LNCaP clone FGC (cell line): ENCODE results near the gene ZSWIM4.

Source experiments
- DNase-seq: peaks from one replicate; pipeline ENCODE4 v3.0.0-alpha.2; 2011; ENCODE audit warnings: low read depth
- H3K4me3 ChIP-seq: 2 replicates; pipeline ENCODE4 v1.5.1; 2011; ENCODE audit warnings: mild to moderate bottlenecking, low read depth, low read length, control low read depth
- TF ChIP-seq, protein P1 (sequence below): IDR thresholded peaks from 2 replicates; pipeline ENCODE4 v1.5.1; 2012; ENCODE audit warnings: mild to moderate bottlenecking; ENCODE audit not compliant: control insufficient read depth, insufficient read depth; ENCODE audit errors: extremely low read depth

Gene ZSWIM4

DNA sequence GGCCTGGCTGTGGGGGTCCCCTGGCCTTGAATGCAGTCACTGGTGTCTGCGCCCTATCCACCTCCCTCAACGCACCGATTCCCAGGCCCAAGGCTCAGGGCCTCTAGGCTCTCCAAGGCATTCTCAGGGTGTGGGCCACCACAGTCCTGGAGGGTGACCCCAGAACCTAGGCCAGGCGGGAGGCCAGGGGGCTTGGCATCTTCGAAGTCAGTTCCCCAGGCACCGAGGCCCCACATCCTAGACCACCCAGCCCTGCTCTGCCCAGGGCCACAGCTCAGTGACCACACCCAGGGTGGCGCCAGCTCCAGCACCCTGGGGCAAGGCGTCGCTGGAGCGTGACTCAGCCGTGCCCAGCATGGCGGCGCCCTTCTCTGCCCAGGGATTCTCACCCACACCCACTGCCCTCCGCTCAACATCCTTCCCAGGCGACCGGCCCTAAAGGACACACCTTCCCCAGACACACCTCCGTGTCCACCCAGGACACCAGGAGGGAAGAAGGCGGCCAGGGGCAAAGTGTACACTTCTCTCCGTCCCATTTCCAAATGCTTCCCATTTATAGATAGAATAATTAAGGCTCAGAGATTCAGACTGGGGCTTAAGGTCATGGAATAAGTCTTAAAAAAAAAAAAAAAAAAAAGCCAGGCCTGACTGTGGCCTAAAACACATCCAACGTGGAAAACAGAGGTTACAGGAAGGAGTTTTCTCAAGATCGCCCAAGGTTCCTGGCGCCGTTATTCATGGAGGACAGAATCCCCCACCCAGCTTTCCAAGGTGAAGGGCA is 45.3 kb downstream of the ZSWIM4 start:
- H3K4me3 ChIP-seq, result no peak overlapping the region
- TF ChIP-seq, protein P1, sequence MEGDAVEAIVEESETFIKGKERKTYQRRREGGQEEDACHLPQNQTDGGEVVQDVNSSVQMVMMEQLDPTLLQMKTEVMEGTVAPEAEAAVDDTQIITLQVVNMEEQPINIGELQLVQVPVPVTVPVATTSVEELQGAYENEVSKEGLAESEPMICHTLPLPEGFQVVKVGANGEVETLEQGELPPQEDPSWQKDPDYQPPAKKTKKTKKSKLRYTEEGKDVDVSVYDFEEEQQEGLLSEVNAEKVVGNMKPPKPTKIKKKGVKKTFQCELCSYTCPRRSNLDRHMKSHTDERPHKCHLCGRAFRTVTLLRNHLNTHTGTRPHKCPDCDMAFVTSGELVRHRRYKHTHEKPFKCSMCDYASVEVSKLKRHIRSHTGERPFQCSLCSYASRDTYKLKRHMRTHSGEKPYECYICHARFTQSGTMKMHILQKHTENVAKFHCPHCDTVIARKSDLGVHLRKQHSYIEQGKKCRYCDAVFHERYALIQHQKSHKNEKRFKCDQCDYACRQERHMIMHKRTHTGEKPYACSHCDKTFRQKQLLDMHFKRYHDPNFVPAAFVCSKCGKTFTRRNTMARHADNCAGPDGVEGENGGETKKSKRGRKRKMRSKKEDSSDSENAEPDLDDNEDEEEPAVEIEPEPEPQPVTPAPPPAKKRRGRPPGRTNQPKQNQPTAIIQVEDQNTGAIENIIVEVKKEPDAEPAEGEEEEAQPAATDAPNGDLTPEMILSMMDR, result no peak
- no peak for DNase-seq

DNA sequence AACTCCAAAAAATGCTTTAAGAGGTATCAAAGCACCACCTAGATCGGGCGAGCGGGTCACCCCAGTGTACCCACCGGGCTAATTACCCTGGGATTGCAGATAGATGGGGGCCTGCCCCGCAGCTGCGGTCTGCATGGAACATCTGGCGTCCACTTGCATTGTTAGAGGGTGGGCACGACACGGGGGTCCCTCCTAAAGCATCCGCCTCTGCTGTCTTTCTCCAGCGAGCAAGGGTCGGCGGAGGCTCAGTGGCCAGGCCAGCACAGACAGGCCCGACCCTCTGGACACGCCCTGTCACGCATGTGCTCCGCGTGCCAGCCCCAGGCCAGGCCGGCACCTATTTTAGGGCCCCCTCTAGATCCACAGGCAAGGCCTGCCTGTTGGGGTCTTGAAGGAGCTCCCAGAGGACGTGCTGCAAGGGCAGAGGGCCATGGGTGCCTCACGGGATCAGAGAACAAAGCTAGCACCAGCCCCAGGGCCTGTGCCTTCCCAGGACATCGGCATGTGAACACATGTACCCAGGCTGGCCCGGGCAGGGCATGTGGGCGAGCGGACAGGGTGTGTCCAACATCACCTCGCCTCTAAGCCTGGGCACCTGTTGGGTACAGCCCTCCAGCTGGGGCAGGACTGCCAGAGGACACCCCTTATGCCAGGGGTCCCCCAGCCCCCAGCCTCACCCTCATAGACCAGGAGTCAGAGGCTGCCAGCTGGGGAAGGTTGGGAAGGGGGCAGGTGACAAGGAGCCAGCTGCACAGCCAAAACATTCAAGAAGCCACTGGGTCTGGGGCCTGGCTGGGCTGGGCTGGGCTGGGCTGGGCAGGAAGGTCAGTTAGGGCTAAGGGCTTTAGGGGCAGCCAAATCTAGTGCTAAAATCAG is 46.1 kb downstream of the ZSWIM4 start:
- no peak for DNase-seq
- H3K4me3 ChIP-seq, result peak overlapping the region; percentile 53
- TF ChIP-seq, protein P1, result no peak

DNA sequence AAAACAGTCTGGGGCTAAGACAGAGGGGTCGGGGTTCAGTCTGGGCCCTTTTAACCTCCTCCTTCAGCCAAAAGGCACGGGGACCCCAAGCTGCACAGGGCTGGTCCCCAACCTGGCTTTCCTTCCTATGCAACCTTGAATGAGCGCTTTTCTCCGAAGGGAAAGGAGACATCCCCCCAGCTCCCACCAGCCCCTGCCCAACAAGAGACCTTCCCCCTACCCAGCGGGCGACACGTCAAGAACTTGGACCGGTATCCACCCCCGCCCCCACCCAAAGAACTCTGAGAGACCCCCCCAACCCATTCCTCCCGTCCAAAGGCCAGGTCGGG is 46.7 kb downstream of the ZSWIM4 start:
- peak overlapping the region; percentile 53 for H3K4me3 ChIP-seq
- TF ChIP-seq, protein P1, result no peak
- DNase-seq, result no peak

DNA sequence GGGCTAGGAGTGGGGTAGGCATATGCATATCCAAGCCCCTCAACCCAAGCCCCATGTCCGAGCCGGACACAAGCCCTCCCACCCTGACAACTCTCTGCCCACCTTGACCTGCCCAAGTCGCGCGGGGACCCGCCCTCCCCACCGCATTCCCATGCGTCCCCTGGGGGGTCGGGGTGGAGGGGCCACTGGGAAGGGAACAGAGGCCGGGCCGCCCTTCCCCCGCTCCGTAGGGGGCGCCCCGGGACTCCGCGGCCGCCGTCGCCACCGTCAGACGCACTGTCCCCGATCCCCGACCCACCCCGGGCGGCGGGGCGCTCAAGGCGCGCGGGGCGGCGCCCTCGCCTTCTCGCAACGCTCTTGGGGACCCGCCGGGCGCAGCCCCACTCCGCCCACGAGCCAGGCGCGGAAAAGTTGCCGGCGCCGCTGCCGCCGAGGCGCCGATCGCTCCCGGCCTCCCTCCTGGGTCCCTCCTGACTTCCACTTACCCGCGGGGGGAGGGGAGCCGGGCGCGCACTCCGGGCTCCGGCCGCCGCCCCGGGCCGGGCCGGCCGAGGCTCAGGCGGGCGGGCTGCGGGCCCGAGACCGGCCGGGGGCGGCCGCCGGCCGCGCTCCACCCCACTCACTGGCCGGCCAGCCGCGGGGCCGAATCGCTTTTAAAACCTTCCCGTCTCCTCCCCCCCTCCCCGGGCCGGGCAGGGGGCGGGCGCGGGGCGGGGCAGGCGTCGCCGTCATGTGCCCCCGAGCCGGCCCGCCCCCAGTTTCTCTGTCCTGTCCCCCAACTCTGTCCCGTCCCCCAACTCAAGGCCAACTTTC is 47.3 kb downstream of the ZSWIM4 start:
- peak overlapping the region; percentile 53 for H3K4me3 ChIP-seq
- DNase-seq, result no peak
- TF ChIP-seq, protein P1, result peak; percentile 31; the same call in 1 of the 2 replicates

DNA sequence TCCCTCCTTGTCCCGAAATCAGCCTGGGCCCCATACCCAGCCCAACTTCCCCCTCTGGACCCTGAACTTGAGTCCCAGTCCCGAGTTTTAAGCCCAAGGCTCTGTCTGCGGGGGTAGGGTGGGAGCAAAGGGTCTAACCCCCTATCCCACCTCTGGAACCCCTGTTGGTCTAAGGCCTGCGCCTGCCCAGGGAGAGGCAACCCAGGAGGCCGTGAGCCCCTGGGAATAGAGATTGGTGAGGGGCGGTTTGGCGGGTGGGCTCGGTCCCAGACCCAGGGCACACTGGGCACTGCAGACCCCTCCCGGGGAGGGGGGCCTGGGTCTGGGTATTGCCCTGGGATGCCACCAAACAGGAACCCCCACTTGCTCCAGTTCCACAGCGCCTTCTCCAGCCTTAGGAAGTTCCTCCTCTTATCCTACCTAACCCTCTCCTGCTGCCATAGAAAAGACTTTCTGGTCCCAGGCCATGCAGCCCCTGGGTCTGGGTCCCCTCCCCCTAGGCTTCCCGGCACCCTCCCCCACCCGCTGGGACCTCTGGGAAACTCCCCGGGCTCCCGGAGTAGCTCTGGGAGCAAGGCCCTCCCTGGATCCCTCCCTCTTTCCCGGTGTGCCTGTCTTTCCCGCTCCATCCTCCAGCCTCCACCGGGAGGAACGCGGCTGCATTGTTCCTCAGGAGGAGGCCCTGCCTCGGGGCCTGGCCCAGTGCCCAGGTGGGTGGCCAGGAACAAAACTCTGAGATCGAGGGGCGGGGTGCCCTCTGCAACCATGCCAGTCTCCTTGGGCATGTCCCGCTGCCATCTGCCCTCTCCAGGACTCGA is 48.1 kb downstream of the ZSWIM4 start:
- no peak for DNase-seq
- peak overlapping the region; percentile 53 for H3K4me3 ChIP-seq
- TF ChIP-seq, protein P1, result no peak

DNA sequence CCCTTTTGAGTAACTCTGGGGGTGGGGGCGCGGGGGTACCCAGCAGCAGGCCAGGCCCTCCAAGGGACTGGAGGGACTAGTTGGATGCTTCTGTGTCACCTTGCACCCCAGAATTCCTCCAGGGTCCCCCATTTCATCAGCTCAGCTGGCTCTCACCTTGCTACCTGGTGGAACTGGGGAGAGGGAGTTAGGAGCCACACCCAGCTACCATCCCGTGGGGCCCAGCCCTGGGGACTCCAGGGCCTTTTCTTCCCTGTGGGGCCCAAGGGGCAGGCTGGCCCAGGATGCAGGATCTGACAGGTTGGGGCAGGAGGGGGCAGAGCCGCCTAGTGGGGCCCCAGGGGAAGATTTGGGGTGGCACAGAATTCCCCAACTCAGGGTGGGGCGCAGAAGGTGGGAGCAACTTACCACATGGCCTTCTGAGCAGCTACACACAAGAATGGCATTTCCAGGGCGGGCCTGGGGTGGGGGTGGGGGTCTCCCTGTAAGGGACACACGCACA is 48.9 kb downstream of the ZSWIM4 start:
- H3K4me3 ChIP-seq, result no peak overlapping the region
- DNase-seq, result no peak
- TF ChIP-seq, protein P1, result no peak
